Lung (tissue), 12 donors: ENCODE results near the gene DDN. TPM values are rescaled to one million over a fixed set of nuclear protein-coding genes. Genes with fewer than 3 reads are reported as not detected.

Experiments used
- ATAC-seq: fragments of 200-7000 bp; cut with Tn5 transposase; one replicate; pipeline ENCODE4 v1.9.1; 2020; ENCODE audit warnings: moderate number of reproducible peaks; ENCODE audit not compliant: insufficient read depth, low FRiP score
- DNase-seq, 3 donors: peaks; one replicate each; pipeline ENCODE4 v3.0.0-alpha.2; 2013 to 2017
- H3K27ac ChIP-seq, 2 donors: one replicate each; pipeline ENCODE4 v1.5.1; 2013; ENCODE audit warnings: mild to moderate bottlenecking in 2 of 2, moderate library complexity in 2 of 2, control low read depth in 1 of 2, inconsistent platforms in 1 of 2, low read depth in 1 of 2, low read length in 1 of 2
- H3K27me3 ChIP-seq, 3 donors: one replicate each; pipeline ENCODE4 v1.5.1; 2013; ENCODE audit warnings: low read length in 2 of 3; ENCODE audit not compliant: control insufficient read depth in 3 of 3, insufficient read depth in 3 of 3
- H3K36me3 ChIP-seq, 4 donors: one replicate each; pipeline ENCODE4 v1.5.1; 2013; ENCODE audit warnings: low read length in 4 of 4, mild to moderate bottlenecking in 1 of 4, moderate library complexity in 1 of 4; ENCODE audit not compliant: control insufficient read depth in 4 of 4, insufficient read depth in 4 of 4
- H3K4me1 ChIP-seq, 5 donors: one replicate each; pipeline ENCODE4 v1.5.1; 2013; ENCODE audit warnings: low read length in 5 of 5, mild to moderate bottlenecking in 2 of 5, moderate library complexity in 1 of 5; ENCODE audit not compliant: control insufficient read depth in 5 of 5, insufficient read depth in 5 of 5
- H3K4me3 ChIP-seq: one replicate; pipeline ENCODE4 v1.5.1; 2013; ENCODE audit warnings: mild to moderate bottlenecking, control low read depth, moderate library complexity
- H3K9ac ChIP-seq, 2 donors: one replicate each; pipeline ENCODE4 v1.5.1; 2013; ENCODE audit warnings: low read length in 2 of 2, control low read depth in 1 of 2; ENCODE audit not compliant: insufficient read depth in 1 of 2
- H3K9me3 ChIP-seq, 4 donors: one replicate each; pipeline ENCODE4 v1.5.1; 2013; ENCODE audit warnings: low read length in 3 of 4, mild to moderate bottlenecking in 1 of 4, moderate library complexity in 1 of 4; ENCODE audit not compliant: control insufficient read depth in 4 of 4, insufficient read depth in 3 of 4
- CTCF ChIP-seq: IDR thresholded peaks from 2 replicates; pipeline ENCODE4 v1.5.1; 2012; ENCODE audit warnings: mild to moderate bottlenecking; ENCODE audit errors: control extremely low read depth, extremely low read depth
- WGBS, 2 donors: extraction: QIAGEN DNeasy Blood & Tissue Kit; methylation state at CpG; one replicate each; pipeline ENCODE4 v1.1.7; 2013; 5-methylcytosine and 5-hydroxymethylcytosine counted together
- polyA plus RNA-seq, 2 donors: library from polyadenylated mRNA; stranded (reverse); fragments of 200-250 nt; gene quantifications; one replicate each; pipeline ENCODE4 v1.2.1, GENCODE V29; 2013
- total RNA-seq, 2 donors: library from RNA; depleted of rRNA in 1 of 2; stranded (reverse); fragments of >200 nt in 1 of 2; gene quantifications; one replicate each; pipeline ENCODE4 v1.2.1, GENCODE V29; 2014 to 2021
- donor health status: control.
- donor health status: control.
- donor health status: Bipolar disorder and iron deficiency.
- donor health status: healthy.
- donor health status: DM: yes; HTN: yes; CAD: no.

DDN gene
- total and polyA plus RNA-seq, 4 donors: 0.04 to 0.12 (median 0.09) TPM

DNA sequence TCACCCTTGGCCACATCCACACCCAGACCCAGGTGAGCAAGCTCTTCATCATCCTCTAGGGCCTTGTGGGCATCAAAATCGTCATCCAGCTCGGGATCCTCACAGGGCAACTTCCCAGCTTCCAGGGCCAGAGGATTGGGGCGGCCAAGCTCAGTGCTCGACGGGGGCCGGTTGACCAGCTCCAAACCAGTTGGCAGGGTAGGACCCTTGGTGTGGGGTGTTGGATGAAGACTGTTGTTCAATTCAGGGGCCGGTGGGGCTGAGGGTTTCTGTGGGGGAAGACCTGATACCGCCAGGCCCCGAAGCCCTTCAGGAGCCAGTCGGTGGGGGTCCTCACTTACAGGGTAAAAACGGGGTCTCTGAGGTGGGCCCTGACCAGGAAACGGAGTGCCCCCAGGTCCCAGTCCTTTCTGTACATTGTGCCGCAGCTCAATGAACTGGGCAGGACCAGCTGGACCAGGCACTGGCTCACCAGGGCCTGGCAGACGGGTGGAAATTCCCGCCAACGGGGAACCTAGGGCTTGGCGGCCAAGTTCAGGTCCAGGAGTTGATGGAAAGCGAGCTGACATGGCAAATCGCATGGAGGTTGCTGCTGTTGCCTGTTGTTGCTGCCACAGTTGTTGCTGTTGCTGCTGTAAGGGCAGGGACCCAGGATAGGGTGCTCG lies 39.2 kb upstream of the DDN start:
- no peaks in the 10 kb centered on the region for H3K4me1 ChIP-seq
- no peaks in the 10 kb centered on the region for H3K9me3 ChIP-seq
- no peak for DNase-seq
- H3K27me3 ChIP-seq: no peaks in the 10 kb centered on the region
- TF ChIP-seq CTCF: no peak
- H3K9ac ChIP-seq: no peak overlapping the region
- peaks cover 35 to 79% (median 53%) of the 10 kb centered on the region in 4 donors for H3K36me3 ChIP-seq
- no peak overlapping the region for H3K27ac ChIP-seq
- no peak overlapping the region for H3K4me3 ChIP-seq
- 93 to 97% methylated on average over 20 of the region's 20 CpGs for WGBS, 2 donors
- no peak for ATAC-seq

DNA sequence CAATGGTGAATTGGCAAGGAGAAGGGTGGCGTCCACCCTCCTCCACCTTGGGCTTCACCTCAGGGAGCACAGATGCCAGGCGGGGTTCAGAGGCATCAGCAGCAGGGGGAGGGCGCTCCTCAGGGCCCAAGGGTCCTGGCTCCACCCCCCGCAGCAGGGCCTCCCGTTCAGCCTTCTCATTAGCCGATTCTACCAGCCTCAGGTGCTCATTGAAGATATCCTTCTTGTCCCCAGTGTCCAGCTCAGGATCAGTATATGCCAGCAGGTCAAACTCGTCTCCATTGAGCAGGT lies 38.7 kb upstream of the DDN start:
- ATAC-seq (no peak), DNase-seq (no peak)
- no peaks in the 10 kb centered on the region for H3K27me3 ChIP-seq

GRCh38 chr12:49037111-49037946 lies 38.2 kb upstream of the DDN start:
- no peaks in the 10 kb centered on the region for H3K27me3 ChIP-seq
- no peaks in the 10 kb centered on the region for H3K9me3 ChIP-seq
- H3K36me3 ChIP-seq: peaks cover 36 to 79% (median 47%) of the 10 kb centered on the region in 4 donors
- no peak overlapping the region for H3K9ac ChIP-seq
- no peak for TF ChIP-seq CTCF
- no peak overlapping the region for H3K4me3 ChIP-seq
- peaks cover 0 to under 1% (median 0%) of the 10 kb centered on the region in 5 donors for H3K4me1 ChIP-seq
- no peak for ATAC-seq
- WGBS, 2 donors: 95 to 96% methylated on average over 9 of the region's 9 CpGs
- H3K27ac ChIP-seq: no peak overlapping the region
- DNase-seq: no peak

More for the DNA sequence above, 38.7 kb upstream of the DDN start:
- Histone ChIP-seq H3K4me1 (no peaks in the 10 kb centered on the region), H3K36me3 (peaks cover 36 to 79% (median 50%) of the 10 kb centered on the region in 4 donors), H3K27ac (no peak overlapping the region), H3K4me3 (no peak overlapping the region), H3K9me3 (no peaks in the 10 kb centered on the region), H3K9ac (no peak overlapping the region)
- TF ChIP-seq CTCF: no peak
- 92% methylated on average over 7 of the region's 7 CpGs for whole genome bisulfite sequencing, 2 donors
